GM23248 (cell line): ENCODE data around the gene FOXP2. TPM values are rescaled to one million over a fixed set of nuclear protein-coding genes. Genes with fewer than 3 reads are reported as not detected.
"Not testable (repeated sequence)": the region's sequence is repeated elsewhere in the genome, so short reads cannot be mapped to it uniquely, and the experiment has no call there.

Experiments used
- DNase-seq: peaks from one replicate; pipeline ENCODE4 v3.0.0-alpha.2; 2015
- H2AFZ ChIP-seq: fragments of 200-600 bp; sonication (generic); 2 replicates; pipeline ENCODE4 v1.6.1; 2016; ENCODE audit warnings: antibody characterized with exemption
- H3F3A ChIP-seq: fragments of 200-600 bp; sonication (generic); 2 replicates; pipeline ENCODE4 v1.6.1; 2016; ENCODE audit warnings: mild to moderate bottlenecking, antibody characterized with exemption, mixed run types; ENCODE audit not compliant: insufficient read depth
- H3K27ac ChIP-seq: fragments of 200-600 bp; sonication (generic); 2 replicates; pipeline ENCODE4 v1.5.1; 2016; ENCODE audit warnings: mild to moderate bottlenecking
- H3K27me3 ChIP-seq: fragments of 200-600 bp; sonication (generic); replicated peaks from 2 replicates; pipeline ENCODE4 v1.6.1; 2016; ENCODE audit warnings: mild to moderate bottlenecking; ENCODE audit not compliant: insufficient read depth
- H3K36me3 ChIP-seq: fragments of 200-600 bp; sonication (generic); 2 replicates; pipeline ENCODE4 v1.6.1; 2016; ENCODE audit warnings: low read depth, mild to moderate bottlenecking
- H3K4me1 ChIP-seq: fragments of 200-600 bp; sonication (generic); 2 replicates; pipeline ENCODE4 v1.6.1; 2016; ENCODE audit warnings: mild to moderate bottlenecking; ENCODE audit not compliant: insufficient read depth
- H3K4me2 ChIP-seq: fragments of 200-600 bp; sonication (generic); one replicate; pipeline ENCODE4 v1.6.1; 2016; ENCODE audit warnings: mild to moderate bottlenecking; ENCODE audit not compliant: unreplicated experiment
- H3K4me3 ChIP-seq: fragments of 200-600 bp; sonication (generic); 2 replicates; pipeline ENCODE4 v1.5.1; 2016; ENCODE audit warnings: mild to moderate bottlenecking
- H3K79me2 ChIP-seq: fragments of 200-600 bp; sonication (generic); 2 replicates; pipeline ENCODE4 v1.6.1; 2016; ENCODE audit warnings: mild to moderate bottlenecking; ENCODE audit not compliant: insufficient read depth
- H3K9ac ChIP-seq: fragments of 200-600 bp; sonication (generic); 2 replicates; pipeline ENCODE4 v1.6.1; 2016; ENCODE audit warnings: mild to moderate bottlenecking
- H3K9me2 ChIP-seq: fragments of 200-600 bp; sonication (generic); 2 replicates; pipeline ENCODE4 v1.6.1; 2016; ENCODE audit warnings: mixed run types, mild to moderate bottlenecking, moderate library complexity; ENCODE audit not compliant: insufficient read depth
- H3K9me3 ChIP-seq: fragments of 200-600 bp; sonication (generic); one replicate; pipeline ENCODE4 v1.6.1; 2017; ENCODE audit warnings: low read depth
- H4K20me1 ChIP-seq: fragments of 200-600 bp; sonication (generic); 2 replicates; pipeline ENCODE4 v1.6.0; 2016; ENCODE audit not compliant: insufficient read depth
- EZH2 ChIP-seq: fragments of 200-600 bp; sonication (generic); IDR thresholded peaks from 2 replicates; pipeline ENCODE4 v1.6.1; 2018; ENCODE audit warnings: antibody characterized with exemption, mild to moderate bottlenecking; ENCODE audit not compliant: insufficient read depth, poor library complexity, severe bottlenecking
- EZH2phosphoT487 ChIP-seq: fragments of 200-600 bp; sonication (generic); IDR thresholded peaks from 2 replicates; pipeline ENCODE4 v1.6.1; 2018; ENCODE audit warnings: antibody characterized with exemption, moderate library complexity, mild to moderate bottlenecking, low read depth; ENCODE audit not compliant: insufficient read depth
- WGBS, 2 experiments: methylation state at CpG; one replicate each; pipeline ENCODE4 v1.1.6; 2015 to 2017; ENCODE audit warnings: low lambda C conversion rate in 2 of 2, low coverage in 1 of 2; ENCODE audit errors: missing lambda C conversion rate in 2 of 2; 5-methylcytosine and 5-hydroxymethylcytosine counted together
- in situ Hi-C: fragments of 300-500 bp; cut with MboI; formaldehyde crosslinking; loops from 2 replicates; pipeline ENCODE4 v1.15.0; 2020
- polyA plus RNA-seq: library from polyadenylated mRNA; unstranded; fragments of >200 nt; fragmentation: Nextera tagmentation; extraction: Ambion mirVana; gene quantifications from 2 replicates; pipeline ENCODE4 v1.2.1, GENCODE V29; 2016
- total RNA-seq: library from RNA; depleted of rRNA; stranded (reverse); fragments of >200 nt; shearing (Covaris generic); gene quantifications from 2 replicates; pipeline ENCODE4 v1.2.3, GENCODE V29; 2014

Gene FOXP2
- total and polyA plus RNA-seq, 2 experiments from 2014 or later, result 2.3 to 5.0 TPM

DNA sequence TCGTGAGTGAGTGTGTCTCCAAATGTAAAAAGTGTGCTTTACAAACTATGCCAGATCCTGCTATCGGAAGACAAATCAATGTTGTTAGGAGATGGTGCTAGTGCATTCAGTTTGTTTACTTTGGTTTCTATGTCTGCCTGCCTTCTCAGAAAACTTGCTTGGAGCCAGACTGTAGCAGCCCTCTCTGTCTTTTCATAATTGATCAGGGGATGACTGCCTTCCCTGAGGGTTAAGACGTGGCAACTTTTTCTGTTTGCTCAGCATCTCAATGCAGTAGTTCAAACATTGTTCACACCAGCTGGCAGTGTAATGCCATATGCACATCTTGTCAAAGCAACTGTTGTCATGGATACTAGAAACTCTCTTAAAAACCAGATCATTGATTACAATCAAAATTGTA lies 118.5 kb downstream of the FOXP2 start:
- WGBS, 2 experiments, result 62 to 66% methylated on average over 3 of the region's 3 CpGs
- H2AFZ ChIP-seq, result no peak overlapping the region

DNA sequence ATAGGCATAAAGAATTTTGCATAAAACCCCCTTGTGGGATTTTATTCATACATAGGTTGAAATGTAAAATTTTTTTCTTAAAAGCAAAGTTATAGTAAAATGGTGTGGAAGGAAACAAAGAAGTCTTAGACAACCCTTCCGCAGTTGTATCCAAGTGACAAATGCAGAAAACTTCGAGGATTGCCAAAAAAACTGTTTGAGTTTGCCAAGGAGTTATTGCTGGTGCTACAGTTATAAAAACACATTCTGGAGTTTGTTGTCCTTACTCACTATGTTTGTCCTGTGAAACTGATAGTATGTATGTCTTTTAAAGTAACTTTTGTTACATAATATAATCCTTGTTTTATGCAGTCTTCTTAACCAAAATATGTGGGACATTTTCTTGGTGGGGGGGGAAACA lies 120.3 kb downstream of the FOXP2 start:
- no peak overlapping the region for H3K4me3 ChIP-seq
- H2AFZ ChIP-seq, result no peak overlapping the region
- no peak overlapping the region for H3K9ac ChIP-seq
- 38 to 39% methylated on average over 2 of the region's 2 CpGs for whole genome bisulfite sequencing, 2 experiments
- in situ Hi-C loops, result no loop called here
- H3K9me3 ChIP-seq, result no peaks in the 10 kb centered on the region
- H3K4me1 ChIP-seq, result peaks cover 16% of the 10 kb centered on the region
- H3K79me2 ChIP-seq, result no peaks in the 10 kb centered on the region
- no peaks in the 10 kb centered on the region for H3K9me2 ChIP-seq
- H3K27ac ChIP-seq, result no peak overlapping the region
- no peaks in the 10 kb centered on the region for H3F3A ChIP-seq
- H4K20me1 ChIP-seq, result no peaks in the 10 kb centered on the region
- peak; percentile 7 for DNase-seq
- H3K4me2 ChIP-seq, result no peak overlapping the region
- H3K27me3 ChIP-seq, result no peaks in the 10 kb centered on the region
- no peaks in the 10 kb centered on the region for H3K36me3 ChIP-seq
- no peak for TF ChIP-seq EZH2

More for the DNA sequence above, 118.5 kb downstream of the FOXP2 start:
- DNase-seq, result no peak
- Histone ChIP-seq H3K9ac (no peak overlapping the region), H3K79me2 (no peaks in the 10 kb centered on the region), H3K4me2 (no peak overlapping the region), H3K4me1 (peaks cover 20% of the 10 kb centered on the region), H3K9me3 (no peaks in the 10 kb centered on the region), H3F3A (no peaks in the 10 kb centered on the region), H3K27ac (no peak overlapping the region), H3K36me3 (no peaks in the 10 kb centered on the region), H3K4me3 (no peak overlapping the region), H4K20me1 (no peaks in the 10 kb centered on the region), H3K9me2 (no peaks in the 10 kb centered on the region), H3K27me3 (no peaks in the 10 kb centered on the region)
- TF ChIP-seq EZH2, result no peak
- no peak for TF ChIP-seq EZH2phosphoT487
- in situ Hi-C loops, result no loop called here

DNA sequence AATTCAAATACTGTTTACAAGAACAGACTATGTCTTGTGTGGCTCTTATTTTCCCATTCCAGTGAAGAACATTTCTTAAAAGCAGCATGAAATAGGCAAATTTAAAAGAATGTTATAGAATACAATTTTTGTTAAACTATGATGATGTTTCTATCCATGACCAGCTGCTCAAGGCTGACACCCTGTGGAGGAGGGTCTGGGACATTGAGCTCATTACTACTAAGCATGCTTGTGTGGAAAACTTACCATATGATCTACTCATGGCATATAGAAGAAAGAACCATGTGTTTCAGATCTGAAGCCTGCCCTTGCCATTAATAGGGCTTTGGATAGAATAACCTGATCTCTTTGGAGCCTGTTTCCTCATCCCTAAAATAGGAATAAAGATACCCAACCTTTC lies 125.0 kb downstream of the FOXP2 start:
- Histone ChIP-seq H3K4me2 (no peak overlapping the region), H3K9ac (no peak overlapping the region), H3K79me2 (no peaks in the 10 kb centered on the region), H3K4me3 (no peak overlapping the region), H2AFZ (no peak overlapping the region), H3K36me3 (no peaks in the 10 kb centered on the region), H3K4me1 (no peaks in the 10 kb centered on the region), H3K9me3 (no peaks in the 10 kb centered on the region), H4K20me1 (no peaks in the 10 kb centered on the region), H3K9me2 (no peaks in the 10 kb centered on the region), H3F3A (no peaks in the 10 kb centered on the region), H3K27ac (no peak overlapping the region), H3K27me3 (no peaks in the 10 kb centered on the region)
- TF ChIP-seq EZH2 (no peak), EZH2phosphoT487 (no peak)
- in situ Hi-C loops, result no loop called here
- DNase-seq, result peak; percentile 46

DNA sequence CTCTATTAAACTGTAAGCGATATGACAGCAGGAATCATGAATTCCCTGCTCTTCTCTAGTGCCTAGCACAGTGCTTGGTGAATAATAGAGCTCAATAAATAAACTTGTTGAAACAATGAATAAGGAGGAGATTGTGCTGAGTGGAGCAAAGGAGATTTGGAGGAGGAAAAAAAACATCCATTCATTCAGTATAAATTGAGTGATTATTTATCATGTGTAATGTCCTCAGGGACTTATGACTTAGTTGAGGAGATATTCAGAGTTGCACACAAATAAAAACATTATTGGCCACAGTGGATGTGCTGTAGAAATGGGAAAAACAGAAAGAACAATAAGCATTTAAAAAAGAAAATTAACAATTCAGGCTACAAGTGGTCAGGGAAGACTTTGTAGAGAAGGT lies 125.7 kb downstream of the FOXP2 start:
- Histone ChIP-seq H2AFZ (no peak overlapping the region), H3K9me2 (no peaks in the 10 kb centered on the region), H3K27ac (no peak overlapping the region), H3K9ac (no peak overlapping the region), H3K9me3 (no peaks in the 10 kb centered on the region), H4K20me1 (no peaks in the 10 kb centered on the region), H3K27me3 (no peaks in the 10 kb centered on the region), H3K4me1 (no peaks in the 10 kb centered on the region), H3K79me2 (no peaks in the 10 kb centered on the region), H3F3A (no peaks in the 10 kb centered on the region), H3K4me3 (no peak overlapping the region), H3K36me3 (no peaks in the 10 kb centered on the region), H3K4me2 (no peak overlapping the region)
- DNase-seq, result peak; percentile 16
- TF ChIP-seq EZH2phosphoT487, result no peak
- TF ChIP-seq EZH2, result no peak
- WGBS, 2 experiments, result 95 to 96% methylated on average over 1 of the region's 1 CpG
- in situ Hi-C loops, result no loop called here

DNA sequence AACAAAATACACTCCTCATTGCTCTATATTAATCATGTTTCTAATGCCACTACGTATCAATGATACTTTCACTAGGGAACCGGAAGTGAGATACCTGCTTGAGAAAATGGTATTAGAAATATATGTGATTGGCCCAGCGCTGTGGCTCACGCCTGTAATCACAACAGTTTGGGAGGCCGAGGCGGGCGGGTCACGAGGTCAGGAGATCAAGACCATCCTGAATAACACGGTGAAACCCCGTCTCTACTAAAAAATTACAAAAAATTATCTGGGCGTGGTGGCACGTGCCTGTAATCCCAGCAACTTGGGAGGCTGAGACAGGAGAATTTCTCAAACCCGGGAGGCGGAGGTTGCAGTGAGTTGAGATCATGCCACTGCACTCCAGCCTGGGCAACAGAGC lies 132.7 kb downstream of the FOXP2 start:
- DNase-seq, H3K9me2 ChIP-seq, H3K4me2 ChIP-seq, in situ Hi-C loops, H3K27me3 ChIP-seq, H3K9ac ChIP-seq, H3K79me2 ChIP-seq, H2AFZ ChIP-seq, H3K4me3 ChIP-seq, H3K36me3 ChIP-seq, H3K9me3 ChIP-seq, H3F3A ChIP-seq, H4K20me1 ChIP-seq, H3K27ac ChIP-seq, H3K4me1 ChIP-seq: not testable (repeated sequence)
- 90 to 94% methylated on average over 14 of the region's 14 CpGs for WGBS, 2 experiments
